SK-N-SH (cell line): Measurements from ENCODE around the gene HAUS1.

Source experiments
- TF ChIP-seq, protein P1 (sequence below): IDR thresholded peaks from 2 replicates; pipeline ENCODE4 v1.6.1; 2012; ENCODE audit warnings: mild to moderate bottlenecking, low read depth, low read length, moderate library complexity
- TF ChIP-seq, protein P2 (sequence below): IDR thresholded peaks from 2 replicates; pipeline ENCODE4 v1.4.0; 2012; ENCODE audit warnings: low read depth, borderline replicate concordance

DNA sequence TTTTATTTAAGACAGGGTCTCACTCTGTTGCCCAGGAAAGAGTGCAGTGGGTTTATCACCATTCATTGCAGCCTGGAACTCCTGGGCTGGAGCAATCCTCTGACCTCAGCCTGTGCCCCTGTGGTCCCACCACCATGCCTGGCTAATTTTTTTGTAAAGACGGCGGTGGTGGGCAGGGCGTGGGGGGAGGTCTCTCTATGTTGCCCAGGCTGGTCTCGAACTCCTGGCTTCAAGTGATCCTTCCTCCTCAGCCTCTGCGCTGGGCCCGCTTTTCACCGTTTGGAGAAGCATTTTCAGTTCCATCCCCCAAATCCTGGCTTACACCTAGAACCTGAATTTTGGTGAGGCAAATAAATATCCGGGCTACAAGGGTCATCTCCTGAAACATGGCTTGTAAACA is 4.7 kb upstream of the HAUS1 start:
- TF ChIP-seq, protein P1, sequence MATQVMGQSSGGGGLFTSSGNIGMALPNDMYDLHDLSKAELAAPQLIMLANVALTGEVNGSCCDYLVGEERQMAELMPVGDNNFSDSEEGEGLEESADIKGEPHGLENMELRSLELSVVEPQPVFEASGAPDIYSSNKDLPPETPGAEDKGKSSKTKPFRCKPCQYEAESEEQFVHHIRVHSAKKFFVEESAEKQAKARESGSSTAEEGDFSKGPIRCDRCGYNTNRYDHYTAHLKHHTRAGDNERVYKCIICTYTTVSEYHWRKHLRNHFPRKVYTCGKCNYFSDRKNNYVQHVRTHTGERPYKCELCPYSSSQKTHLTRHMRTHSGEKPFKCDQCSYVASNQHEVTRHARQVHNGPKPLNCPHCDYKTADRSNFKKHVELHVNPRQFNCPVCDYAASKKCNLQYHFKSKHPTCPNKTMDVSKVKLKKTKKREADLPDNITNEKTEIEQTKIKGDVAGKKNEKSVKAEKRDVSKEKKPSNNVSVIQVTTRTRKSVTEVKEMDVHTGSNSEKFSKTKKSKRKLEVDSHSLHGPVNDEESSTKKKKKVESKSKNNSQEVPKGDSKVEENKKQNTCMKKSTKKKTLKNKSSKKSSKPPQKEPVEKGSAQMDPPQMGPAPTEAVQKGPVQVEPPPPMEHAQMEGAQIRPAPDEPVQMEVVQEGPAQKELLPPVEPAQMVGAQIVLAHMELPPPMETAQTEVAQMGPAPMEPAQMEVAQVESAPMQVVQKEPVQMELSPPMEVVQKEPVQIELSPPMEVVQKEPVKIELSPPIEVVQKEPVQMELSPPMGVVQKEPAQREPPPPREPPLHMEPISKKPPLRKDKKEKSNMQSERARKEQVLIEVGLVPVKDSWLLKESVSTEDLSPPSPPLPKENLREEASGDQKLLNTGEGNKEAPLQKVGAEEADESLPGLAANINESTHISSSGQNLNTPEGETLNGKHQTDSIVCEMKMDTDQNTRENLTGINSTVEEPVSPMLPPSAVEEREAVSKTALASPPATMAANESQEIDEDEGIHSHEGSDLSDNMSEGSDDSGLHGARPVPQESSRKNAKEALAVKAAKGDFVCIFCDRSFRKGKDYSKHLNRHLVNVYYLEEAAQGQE = no peak
- TF ChIP-seq, protein P2, sequence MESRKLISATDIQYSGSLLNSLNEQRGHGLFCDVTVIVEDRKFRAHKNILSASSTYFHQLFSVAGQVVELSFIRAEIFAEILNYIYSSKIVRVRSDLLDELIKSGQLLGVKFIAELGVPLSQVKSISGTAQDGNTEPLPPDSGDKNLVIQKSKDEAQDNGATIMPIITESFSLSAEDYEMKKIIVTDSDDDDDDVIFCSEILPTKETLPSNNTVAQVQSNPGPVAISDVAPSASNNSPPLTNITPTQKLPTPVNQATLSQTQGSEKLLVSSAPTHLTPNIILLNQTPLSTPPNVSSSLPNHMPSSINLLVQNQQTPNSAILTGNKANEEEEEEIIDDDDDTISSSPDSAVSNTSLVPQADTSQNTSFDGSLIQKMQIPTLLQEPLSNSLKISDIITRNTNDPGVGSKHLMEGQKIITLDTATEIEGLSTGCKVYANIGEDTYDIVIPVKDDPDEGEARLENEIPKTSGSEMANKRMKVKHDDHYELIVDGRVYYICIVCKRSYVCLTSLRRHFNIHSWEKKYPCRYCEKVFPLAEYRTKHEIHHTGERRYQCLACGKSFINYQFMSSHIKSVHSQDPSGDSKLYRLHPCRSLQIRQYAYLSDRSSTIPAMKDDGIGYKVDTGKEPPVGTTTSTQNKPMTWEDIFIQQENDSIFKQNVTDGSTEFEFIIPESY = no peak
